H1 (cell line): ENCODE data around the gene KCNN1. TPM values are rescaled to one million over a fixed set of nuclear protein-coding genes. Genes with fewer than 3 reads are reported as not detected.

ENCODE experiments used
- CTCF ChIA-PET: fragments of 300-600 bp; sonication (Branson Sonifier 250); formaldehyde crosslinking; loops from one replicate; lab custom pipeline; 2021; ENCODE audit not compliant: partially characterized antibody; lab: Charles Lee
- POLR2A ChIA-PET: fragments of 300-600 bp; sonication (Branson Sonifier 250); formaldehyde crosslinking; loops from one replicate; lab custom pipeline; 2021; ENCODE audit warnings: inconsistent platforms; ENCODE audit not compliant: partially characterized antibody; lab: Charles Lee
- DNase-seq, 2 experiments: peaks; one replicate each; pipeline versions ENCODE4 v3.0.0 to v3.0.0-alpha.2; 2010 to 2022; ENCODE audit warnings: low spot score in 2 of 2, low read depth in 1 of 2, mixed read lengths in 1 of 2
- FAIRE-seq: peaks from 2 replicates; lab custom pipeline; 2011; peaks lifted over from hg19 to GRCh38; lab: Jason Lieb, UNC
- H2AFZ ChIP-seq: 2 replicates; pipeline ENCODE4 v1.8.1; 2012; ENCODE audit warnings: low read length, inconsistent platforms
- H2AK5ac ChIP-seq: 2 replicates; pipeline ENCODE4 v1.6.1; 2013; ENCODE audit warnings: low read depth, low read length
- H2BK120ac ChIP-seq: replicated peaks from 2 replicates; pipeline ENCODE3; 2013; ENCODE audit warnings: low read depth, low read length, inconsistent platforms
- H2BK12ac ChIP-seq: 2 replicates; pipeline ENCODE4 v1.6.1; 2013; ENCODE audit warnings: low read depth, low read length
- H2BK15ac ChIP-seq: 2 replicates; pipeline ENCODE4 v1.6.1; 2013; ENCODE audit warnings: low read length
- H2BK20ac ChIP-seq: 2 replicates; pipeline ENCODE4 v1.6.1; 2013; ENCODE audit warnings: low read length
- H2BK5ac ChIP-seq: 2 replicates; pipeline ENCODE4 v1.6.1; 2013; ENCODE audit warnings: low read depth, low read length
- H3K14ac ChIP-seq: 2 replicates; pipeline ENCODE4 v1.6.1; 2013; ENCODE audit warnings: inconsistent platforms; ENCODE audit not compliant: insufficient read length
- H3K18ac ChIP-seq: 2 replicates; pipeline ENCODE4 v1.6.1; 2013; ENCODE audit warnings: low read length; ENCODE audit errors: extremely low read depth
- H3K23ac ChIP-seq: 2 replicates; pipeline ENCODE4 v1.6.1; 2013; ENCODE audit warnings: inconsistent platforms; ENCODE audit not compliant: insufficient read length
- H3K23me2 ChIP-seq: 2 replicates; pipeline ENCODE4 v1.6.1; 2013; ENCODE audit warnings: low read depth, low read length
- H3K27ac ChIP-seq: 2 replicates; pipeline ENCODE4 v1.6.1; 2011; ENCODE audit warnings: low read depth, low read length, inconsistent platforms
- H3K27me3 ChIP-seq, 4 experiments: replicated peaks in 1 of 4; 1 replicate in 1 of 4; 2 replicates in 3 of 4; pipeline versions ENCODE4 v1.6.1 to v1.8.1; 2011 to 2013; ENCODE audit warnings: low read length in 3 of 4, mild to moderate bottlenecking in 3 of 4, inconsistent platforms in 2 of 4, mixed read lengths in 2 of 4, moderate library complexity in 1 of 4; ENCODE audit not compliant: control insufficient read depth in 3 of 4, insufficient read depth in 3 of 4; ENCODE audit errors: extremely low read depth in 1 of 4
- H3K36me3 ChIP-seq, 4 experiments: 2 replicates each; pipeline versions ENCODE4 v1.6.1 to v1.8.1; 2011 to 2013; ENCODE audit warnings: mild to moderate bottlenecking in 4 of 4, low read length in 3 of 4, moderate library complexity in 2 of 4, control low read depth in 1 of 4, inconsistent platforms in 1 of 4; ENCODE audit not compliant: insufficient read depth in 4 of 4, control insufficient read depth in 2 of 4
- H3K4ac ChIP-seq: replicated peaks from 2 replicates; pipeline ENCODE3; 2013; ENCODE audit warnings: low read length, low read depth, mixed read lengths, inconsistent platforms; ENCODE audit not compliant: insufficient read length
- H3K4me1 ChIP-seq, 4 experiments: replicated peaks in 1 of 4; 1 replicate in 1 of 4; 2 replicates in 3 of 4; pipeline versions ENCODE4 v1.6.1 to v1.8.1; 2011 to 2013; ENCODE audit warnings: low read length in 3 of 4, inconsistent platforms in 2 of 4, mixed read lengths in 1 of 4; ENCODE audit not compliant: insufficient read depth in 4 of 4, control insufficient read depth in 3 of 4
- H3K4me2 ChIP-seq, 2 experiments: 2 replicates each; pipeline versions ENCODE4 v1.6.1 to v1.8.1; 2011 to 2013; ENCODE audit warnings: low read depth in 2 of 2, low read length in 2 of 2, control low read depth in 1 of 2, inconsistent platforms in 1 of 2, mild to moderate bottlenecking in 1 of 2; ENCODE audit not compliant: insufficient read depth in 1 of 2
- H3K4me3 ChIP-seq, 4 experiments: fragments of 200-600, 300-600 bp in 1 of 4; sonication (generic), shearing (Covaris generic), sonication (Bioruptor Twin) in 1 of 4; 2 replicates each; pipeline versions ENCODE4 v1.5.1 to v1.8.1; 2011 to 2016; ENCODE audit warnings: low read length in 4 of 4, low read depth in 3 of 4, control low read depth in 2 of 4, inconsistent platforms in 2 of 4, mild to moderate bottlenecking in 2 of 4, mixed read lengths in 1 of 4, moderate library complexity in 1 of 4; ENCODE audit not compliant: insufficient read depth in 2 of 4; ENCODE audit errors: extremely low read depth in 1 of 4
- H3K56ac ChIP-seq: replicated peaks from 2 replicates; pipeline ENCODE3; 2013; ENCODE audit warnings: low read depth, mild to moderate bottlenecking, mixed read lengths, low read length, inconsistent platforms; ENCODE audit not compliant: insufficient read length
- H3K79me1 ChIP-seq: 2 replicates; pipeline ENCODE4 v1.6.1; 2013; ENCODE audit warnings: low read depth, low read length, control low read depth
- H3K79me2 ChIP-seq, 2 experiments: 2 replicates each; pipeline versions ENCODE4 v1.6.1 to v1.8.1; 2012 to 2013; ENCODE audit warnings: low read length in 2 of 2, mild to moderate bottlenecking in 2 of 2, inconsistent platforms in 1 of 2; ENCODE audit not compliant: insufficient read depth in 2 of 2, control insufficient read depth in 1 of 2
- H3K9ac ChIP-seq, 4 experiments: replicated peaks in 1 of 4; 1 replicate in 1 of 4; 2 replicates in 3 of 4; pipeline versions ENCODE4 v1.6.1 to v1.8.1; 2011 to 2013; ENCODE audit warnings: low read depth in 3 of 4, low read length in 3 of 4, control low read depth in 2 of 4, mild to moderate bottlenecking in 2 of 4, moderate library complexity in 2 of 4, inconsistent platforms in 1 of 4; ENCODE audit errors: extremely low read depth in 1 of 4
- H3K9me3 ChIP-seq, 2 experiments: 2 replicates each; pipeline versions ENCODE4 v1.6.1 to v1.8.1; 2012 to 2013; ENCODE audit warnings: mild to moderate bottlenecking in 2 of 2, moderate library complexity in 2 of 2, control low read depth in 1 of 2, inconsistent platforms in 1 of 2, low read depth in 1 of 2, low read length in 1 of 2, mixed read lengths in 1 of 2; ENCODE audit not compliant: insufficient read depth in 2 of 2
- H4K20me1 ChIP-seq, 2 experiments: replicated peaks in 1 of 2; 2 replicates each; pipeline versions ENCODE3 to v1.8.1; 2011 to 2013; ENCODE audit warnings: inconsistent platforms in 2 of 2, low read length in 2 of 2, mild to moderate bottlenecking in 1 of 2; ENCODE audit not compliant: insufficient read depth in 2 of 2, control insufficient read depth in 1 of 2
- H4K5ac ChIP-seq: 2 replicates; pipeline ENCODE4 v1.6.1; 2013; ENCODE audit warnings: low read length, low read depth, mixed read lengths, inconsistent platforms; ENCODE audit not compliant: insufficient read length
- H4K8ac ChIP-seq: 2 replicates; pipeline ENCODE4 v1.8.0; 2013; ENCODE audit warnings: mild to moderate bottlenecking, moderate library complexity, low read length, inconsistent platforms; ENCODE audit not compliant: insufficient read depth; ENCODE audit errors: extremely low read depth
- H4K91ac ChIP-seq: replicated peaks from 2 replicates; pipeline ENCODE3; 2013; ENCODE audit warnings: low read length, mixed read lengths, inconsistent platforms; ENCODE audit not compliant: insufficient read length
- E2F6 ChIP-seq: IDR thresholded peaks from 2 replicates; pipeline ENCODE4 v1.6.1; 2012; ENCODE audit warnings: inconsistent platforms
- MAFK ChIP-seq: IDR thresholded peaks from 2 replicates; pipeline ENCODE4 v1.6.1; 2012; ENCODE audit warnings: low read depth, mild to moderate bottlenecking, improper control_type of control experiment, low read length
- TAF7 ChIP-seq: optimal IDR thresholded peaks from 2 replicates; pipeline ENCODE3; 2011; ENCODE audit warnings: low read depth, mild to moderate bottlenecking, inconsistent platforms, low read length, moderate library complexity, borderline replicate concordance
- WGBS, 2 experiments: shearing (Covaris generic) in 1 of 2; methylation state at CpG; one replicate each; pipeline versions ENCODE4 v1.1.6 to v1.1.7; 2013 to 2015; ENCODE audit warnings: low lambda C conversion rate in 2 of 2, mixed read lengths in 2 of 2, inconsistent platforms in 1 of 2, low coverage in 1 of 2, missing lambda C conversion rate in 1 of 2; ENCODE audit not compliant: insufficient replicate concordance in 2 of 2, insufficient coverage in 1 of 2, insufficient read length in 1 of 2; ENCODE audit errors: extremely low coverage in 1 of 2, missing lambda C conversion rate in 1 of 2; 5-methylcytosine and 5-hydroxymethylcytosine counted together
- polyA plus RNA-seq, 7 experiments: library from polyadenylated mRNA; depleted of rRNA in 3 of 7; stranded (reverse) in 5 of 7; unstranded in 2 of 7; fragments of >200 nt in 5 of 7; fragments of 200-250 nt in 2 of 7; gene quantifications; 1 replicate in 5 of 7; 2 replicates in 1 of 7; 4 replicates in 1 of 7; pipeline versions ENCODE4 v1.2.1 to v1.2.3, GENCODE V29; 2011 to 2013; ENCODE audit warnings: missing spikeins in 2 of 7, mixed read lengths in 2 of 7
- total RNA-seq: library from RNA; stranded (reverse); fragmentation: NEBNext Ultra II Directional; extraction: Animal tissue kit (Norgen Biotek cat#: 25700); gene quantifications from 2 replicates; pipeline ENCODE4 v1.2.1, GENCODE V29; 2021

The KCNN1 gene
- total and polyA plus RNA-seq, 2 of the 8 experiments (the other 6 are each of a cell fraction or from before 2014, with no cell fraction given) = 11.0 to 12.5 TPM

DNA sequence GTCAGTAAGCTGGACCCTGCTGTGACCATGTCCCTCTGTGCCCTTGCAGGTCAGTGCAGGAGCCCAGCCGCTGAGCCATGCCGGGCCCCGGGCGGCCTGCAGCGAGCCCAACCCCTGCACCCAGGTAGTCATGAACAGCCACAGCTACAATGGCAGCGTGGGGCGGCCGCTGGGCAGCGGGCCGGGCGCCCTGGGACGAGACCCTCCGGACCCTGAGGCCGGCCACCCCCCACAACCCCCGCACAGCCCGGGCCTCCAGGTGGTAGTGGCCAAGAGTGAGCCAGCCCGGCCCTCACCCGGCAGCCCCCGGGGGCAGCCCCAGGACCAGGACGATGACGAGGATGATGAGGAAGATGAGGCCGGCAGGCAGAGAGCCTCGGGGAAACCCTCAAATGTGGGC lies 6.9 kb downstream of the KCNN1 start:
- H3K14ac ChIP-seq = no peak overlapping the region
- H3K27me3 ChIP-seq = no peaks in the 10 kb centered on the region
- no peak overlapping the region for H3K23ac ChIP-seq
- CTCF ChIA-PET = interaction anchor here (1.0 to 1.5 kb wide), 4 partner anchors 8 to 35 kb away, joined by 3 to 5 read pairs (median 4); no protein-coding TSS in a partner anchor
- no peak overlapping the region for H2BK5ac ChIP-seq
- H4K5ac ChIP-seq = no peak overlapping the region
- no peaks in the 10 kb centered on the region for H3K9me3 ChIP-seq
- no peak overlapping the region for H2BK20ac ChIP-seq
- H3K79me1 ChIP-seq = no peaks in the 10 kb centered on the region
- no peaks in the 10 kb centered on the region for H3K4me1 ChIP-seq
- peaks cover 0 to 2% of the 10 kb centered on the region in 2 experiments for H4K20me1 ChIP-seq
- FAIRE-seq (no peak), DNase-seq (no peak)
- peaks cover 0 to 7% (median 0%) of the 10 kb centered on the region in 4 experiments; a peak in 2 of 8 replicates for H3K36me3 ChIP-seq
- 93% methylated on average over 23 of the region's 23 CpGs; no CpG with 5 or more reads in 1 of the 2 experiments for WGBS, 2 experiments
- H2BK15ac ChIP-seq = no peak overlapping the region
- H4K91ac ChIP-seq = no peak overlapping the region
- no peak overlapping the region for H3K4me3 ChIP-seq
- H3K27ac ChIP-seq = no peak overlapping the region
- no peaks in the 10 kb centered on the region for H3K79me2 ChIP-seq
- H2BK12ac ChIP-seq = no peak overlapping the region
- no peak overlapping the region for H4K8ac ChIP-seq
- no peak overlapping the region for H3K4me2 ChIP-seq
- no peak overlapping the region for H3K56ac ChIP-seq
- no peak overlapping the region for H3K4ac ChIP-seq
- no peaks in the 10 kb centered on the region for H3K23me2 ChIP-seq
- no peak overlapping the region for H2AK5ac ChIP-seq
- no peak overlapping the region for H3K9ac ChIP-seq
- no peak overlapping the region for H3K18ac ChIP-seq
- H2AFZ ChIP-seq = no peak overlapping the region
- POLR2A ChIA-PET = interaction anchor here (1.2 to 1.3 kb wide), 2 partner anchors 25 to 31 kb away, joined by 3 to 4 read pairs; no protein-coding TSS in a partner anchor
- no peak overlapping the region for H2BK120ac ChIP-seq
- TF ChIP-seq MAFK = no peak
- TF ChIP-seq TAF7 = no peak
- TF ChIP-seq E2F6 = no peak
